Hepatocyte (in vitro differentiated cells): ENCODE data around the gene CD81. TPM values are rescaled to one million over a fixed set of nuclear protein-coding genes. Genes with fewer than 3 reads are reported as not detected.

ENCODE experiments used
- DNase-seq: peaks from one replicate; pipeline ENCODE4 v3.0.0-alpha.2; 2016; ENCODE audit warnings: low spot score
- H2AFZ ChIP-seq: fragments of 200-600 bp; sonication (generic); 2 replicates; pipeline ENCODE4 v1.6.0; 2016; ENCODE audit warnings: antibody characterized with exemption, mild to moderate bottlenecking
- H3K27ac ChIP-seq: fragments of 200-600 bp; sonication (generic); 2 replicates; pipeline ENCODE4 v1.5.1; 2016; ENCODE audit warnings: mild to moderate bottlenecking
- H3K27me3 ChIP-seq: fragments of 200-600 bp; sonication (generic); 2 replicates; pipeline ENCODE4 v1.6.1; 2016
- H3K36me3 ChIP-seq: fragments of 200-600 bp; sonication (generic); replicated peaks from 2 replicates; pipeline ENCODE4 v1.5.1; 2016; ENCODE audit warnings: low read depth; ENCODE audit not compliant: insufficient read depth
- H3K4me1 ChIP-seq: fragments of 200-600 bp; sonication (generic); 2 replicates; pipeline ENCODE4 v1.5.1; 2016; ENCODE audit warnings: mild to moderate bottlenecking, moderate library complexity; ENCODE audit not compliant: insufficient read depth
- H3K4me2 ChIP-seq: fragments of 200-600 bp; sonication (generic); 2 replicates; pipeline ENCODE4 v1.6.0; 2016
- H3K4me3 ChIP-seq: fragments of 200-600 bp; sonication (generic); 2 replicates; pipeline ENCODE4 v1.5.1; 2016; ENCODE audit warnings: mild to moderate bottlenecking
- H3K79me2 ChIP-seq: fragments of 200-600 bp; sonication (generic); 2 replicates; pipeline ENCODE4 v1.6.0; 2017; ENCODE audit warnings: mild to moderate bottlenecking
- H3K9me2 ChIP-seq: fragments of 200-600 bp; sonication (generic); replicated peaks from 2 replicates; pipeline ENCODE4 v1.6.0; 2017; ENCODE audit warnings: mild to moderate bottlenecking; ENCODE audit not compliant: insufficient read depth
- H3K9me3 ChIP-seq: fragments of 200-600 bp; sonication (generic); 2 replicates; pipeline ENCODE4 v1.5.1; 2016; ENCODE audit warnings: low read depth, mild to moderate bottlenecking
- H4K20me1 ChIP-seq: fragments of 200-600 bp; sonication (generic); 2 replicates; pipeline ENCODE4 v1.6.0; 2016; ENCODE audit warnings: mild to moderate bottlenecking; ENCODE audit not compliant: insufficient read depth, poor library complexity, severe bottlenecking
- EZH2 ChIP-seq: fragments of 200-600 bp; sonication (generic); IDR thresholded peaks from 2 replicates; pipeline ENCODE4 v1.6.1; 2016; ENCODE audit warnings: antibody characterized with exemption, mild to moderate bottlenecking, borderline replicate concordance
- EZH2phosphoT487 ChIP-seq: fragments of 200-600 bp; sonication (generic); IDR thresholded peaks from one replicate; pipeline ENCODE4 v1.6.1; 2018; ENCODE audit warnings: antibody characterized with exemption, mild to moderate bottlenecking, low read depth, moderate library complexity; ENCODE audit not compliant: unreplicated experiment, severe bottlenecking
- WGBS: methylation state at CpG from one replicate; pipeline ENCODE4 v1.1.6; 2016; ENCODE audit warnings: low lambda C conversion rate; ENCODE audit errors: missing lambda C conversion rate; 5-methylcytosine and 5-hydroxymethylcytosine counted together
- polyA plus RNA-seq: library from polyadenylated mRNA; unstranded; fragments of >200 nt; fragmentation: Nextera tagmentation; extraction: Ambion mirVana; gene quantifications from 2 replicates; pipeline ENCODE4 v1.2.1, GENCODE V29; 2016
- total RNA-seq: library from RNA; depleted of rRNA; stranded (reverse); fragments of >200 nt; gene quantifications from 2 replicates; pipeline ENCODE4 v1.2.3, GENCODE V29; 2014
- TF ChIP-seq, protein P1 (sequence below): fragments of 200-600 bp; sonication (generic); IDR thresholded peaks from 2 replicates; pipeline ENCODE4 v1.5.1; 2016; ENCODE audit warnings: antibody characterized with exemption, mild to moderate bottlenecking; ENCODE audit not compliant: poor library complexity

CD81 gene
- total and polyA plus RNA-seq, 2 experiments from 2014 or later, result 233 to 472 TPM

DNA sequence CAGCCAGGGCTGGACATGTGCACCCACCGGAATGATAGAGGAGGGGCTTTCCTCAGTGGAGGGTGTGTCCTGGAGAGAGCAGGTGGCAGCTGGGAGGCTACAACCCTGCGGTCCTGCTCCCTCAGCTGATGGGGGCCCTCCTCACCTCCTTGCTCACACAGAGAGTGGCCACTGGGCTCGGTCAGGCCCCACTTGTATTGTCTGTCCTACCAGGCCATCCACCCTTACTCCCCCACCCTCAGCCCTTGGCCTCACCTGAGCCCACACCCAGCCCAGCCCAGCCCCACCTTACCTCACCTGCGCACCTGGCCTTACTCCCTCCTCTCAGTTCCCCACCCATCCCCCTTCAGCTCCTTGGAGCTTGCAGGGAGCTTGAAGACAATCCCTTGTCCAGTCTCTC is 64.1 kb downstream of the CD81 start:
- peaks cover 29% of the 10 kb centered on the region for H3K27me3 ChIP-seq
- no peak overlapping the region for H3K27ac ChIP-seq
- no peaks in the 10 kb centered on the region for H4K20me1 ChIP-seq
- TF ChIP-seq EZH2, result no peak
- TF ChIP-seq, protein P1, sequence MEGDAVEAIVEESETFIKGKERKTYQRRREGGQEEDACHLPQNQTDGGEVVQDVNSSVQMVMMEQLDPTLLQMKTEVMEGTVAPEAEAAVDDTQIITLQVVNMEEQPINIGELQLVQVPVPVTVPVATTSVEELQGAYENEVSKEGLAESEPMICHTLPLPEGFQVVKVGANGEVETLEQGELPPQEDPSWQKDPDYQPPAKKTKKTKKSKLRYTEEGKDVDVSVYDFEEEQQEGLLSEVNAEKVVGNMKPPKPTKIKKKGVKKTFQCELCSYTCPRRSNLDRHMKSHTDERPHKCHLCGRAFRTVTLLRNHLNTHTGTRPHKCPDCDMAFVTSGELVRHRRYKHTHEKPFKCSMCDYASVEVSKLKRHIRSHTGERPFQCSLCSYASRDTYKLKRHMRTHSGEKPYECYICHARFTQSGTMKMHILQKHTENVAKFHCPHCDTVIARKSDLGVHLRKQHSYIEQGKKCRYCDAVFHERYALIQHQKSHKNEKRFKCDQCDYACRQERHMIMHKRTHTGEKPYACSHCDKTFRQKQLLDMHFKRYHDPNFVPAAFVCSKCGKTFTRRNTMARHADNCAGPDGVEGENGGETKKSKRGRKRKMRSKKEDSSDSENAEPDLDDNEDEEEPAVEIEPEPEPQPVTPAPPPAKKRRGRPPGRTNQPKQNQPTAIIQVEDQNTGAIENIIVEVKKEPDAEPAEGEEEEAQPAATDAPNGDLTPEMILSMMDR, result no peak
- no peak for TF ChIP-seq EZH2phosphoT487
- WGBS, result 68% methylated on average over 4 of the region's 4 CpGs
- no peaks in the 10 kb centered on the region for H3K79me2 ChIP-seq
- H2AFZ ChIP-seq, result no peak overlapping the region
- no peaks in the 10 kb centered on the region for H3K4me1 ChIP-seq
- DNase-seq, result no peak
- H3K4me3 ChIP-seq, result no peak overlapping the region
- no peaks in the 10 kb centered on the region for H3K36me3 ChIP-seq
- H3K9me3 ChIP-seq, result no peaks in the 10 kb centered on the region
- no peaks in the 10 kb centered on the region for H3K9me2 ChIP-seq
- no peak overlapping the region for H3K4me2 ChIP-seq

DNA sequence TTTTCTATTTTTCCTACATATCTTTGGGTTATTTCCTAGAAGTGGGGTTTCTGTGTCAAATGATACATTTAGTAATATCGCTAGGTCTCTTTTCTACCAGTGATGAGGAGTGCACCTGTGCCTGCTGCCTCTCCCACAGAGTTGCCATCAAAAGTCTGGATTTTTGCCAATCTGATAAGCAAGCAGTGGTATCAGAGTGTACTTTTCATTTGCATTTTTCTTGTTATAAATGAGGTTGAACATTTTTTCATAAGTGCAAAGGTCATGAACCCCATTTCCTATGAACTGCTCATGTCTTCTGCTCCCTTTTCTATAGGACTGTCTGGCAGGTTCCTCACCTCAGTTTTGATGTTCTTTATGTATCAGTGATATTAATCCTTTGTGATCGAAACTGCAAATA is 65.5 kb downstream of the CD81 start:
- no peaks in the 10 kb centered on the region for H3K36me3 ChIP-seq
- 95% methylated on average over 2 of the region's 2 CpGs for WGBS
- H3K27me3 ChIP-seq, result peaks cover 38% of the 10 kb centered on the region
- no peak overlapping the region for H2AFZ ChIP-seq
- no peaks in the 10 kb centered on the region for H3K4me1 ChIP-seq
- H3K79me2 ChIP-seq, result no peaks in the 10 kb centered on the region
- H3K9me2 ChIP-seq, result no peaks in the 10 kb centered on the region
- DNase-seq, result no peak
- H3K9me3 ChIP-seq, result no peaks in the 10 kb centered on the region
- no peaks in the 10 kb centered on the region for H4K20me1 ChIP-seq
- H3K4me3 ChIP-seq, result no peak overlapping the region
- H3K27ac ChIP-seq, result no peak overlapping the region
- no peak overlapping the region for H3K4me2 ChIP-seq
- TF ChIP-seq, protein P1, result no peak
- TF ChIP-seq EZH2phosphoT487 (no peak), EZH2 (no peak)

DNA sequence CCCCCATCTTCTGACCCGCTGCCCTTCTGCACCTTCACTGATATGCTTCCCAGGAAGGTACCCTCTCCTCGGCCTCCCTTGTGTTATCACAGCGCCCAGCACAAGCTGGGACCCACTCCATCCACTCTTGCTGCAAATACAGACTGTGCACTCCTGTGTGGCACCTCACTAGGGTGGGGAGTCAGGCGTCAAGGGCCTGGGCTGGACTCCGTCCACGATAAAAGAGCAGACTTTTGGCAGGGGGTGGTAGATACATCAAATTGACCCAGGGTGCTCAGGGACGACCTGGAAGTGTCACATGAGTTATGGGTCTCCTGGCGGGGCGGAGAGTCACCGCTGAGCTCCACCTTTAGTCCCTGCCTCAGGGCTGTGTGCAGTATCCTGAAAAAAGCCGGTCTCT is 66.3 kb downstream of the CD81 start:
- Histone ChIP-seq H2AFZ (no peak overlapping the region), H3K27ac (no peak overlapping the region), H4K20me1 (no peaks in the 10 kb centered on the region), H3K27me3 (peaks cover 38% of the 10 kb centered on the region), H3K36me3 (no peaks in the 10 kb centered on the region), H3K9me3 (no peaks in the 10 kb centered on the region), H3K79me2 (no peaks in the 10 kb centered on the region), H3K9me2 (no peaks in the 10 kb centered on the region), H3K4me1 (no peaks in the 10 kb centered on the region), H3K4me3 (no peak overlapping the region), H3K4me2 (no peak overlapping the region)
- no peak for TF ChIP-seq EZH2phosphoT487
- TF ChIP-seq, protein P1, result no peak
- WGBS, result 68% methylated on average over 11 of the region's 11 CpGs
- no peak for DNase-seq
